Vagina (tissue), 2 donors: ENCODE measurements around the gene CENPU.

Source experiments
- POLR2A ChIP-seq, 2 donors: fragments of 450-650 bp; IDR thresholded peaks; one replicate each; pipeline ENCODE4 v1.6.1; 2017; ENCODE audit warnings: antibody characterized with exemption in 2 of 2, mild to moderate bottlenecking in 2 of 2, moderate library complexity in 2 of 2
- POLR2AphosphoS5 ChIP-seq, 2 donors: sonication (generic); formaldehyde crosslinking; IDR thresholded peaks; one replicate each; pipeline ENCODE4 v1.9.0; 2017; ENCODE audit warnings: antibody characterized with exemption in 2 of 2, mild to moderate bottlenecking in 2 of 2, low read depth in 1 of 2; ENCODE audit not compliant: insufficient read depth in 1 of 2
- TF ChIP-seq, protein P1 (sequence below), 3 experiments: fragments of 450-650 bp in 2 of 3; fragments of 200-600 bp in 1 of 3; sonication (generic) in 1 of 3; IDR thresholded peaks; one replicate each; pipeline ENCODE4 v1.5.1; 2017 to 2019; ENCODE audit warnings: antibody characterized with exemption in 3 of 3, mild to moderate bottlenecking in 2 of 3, moderate library complexity in 2 of 3

DNA sequence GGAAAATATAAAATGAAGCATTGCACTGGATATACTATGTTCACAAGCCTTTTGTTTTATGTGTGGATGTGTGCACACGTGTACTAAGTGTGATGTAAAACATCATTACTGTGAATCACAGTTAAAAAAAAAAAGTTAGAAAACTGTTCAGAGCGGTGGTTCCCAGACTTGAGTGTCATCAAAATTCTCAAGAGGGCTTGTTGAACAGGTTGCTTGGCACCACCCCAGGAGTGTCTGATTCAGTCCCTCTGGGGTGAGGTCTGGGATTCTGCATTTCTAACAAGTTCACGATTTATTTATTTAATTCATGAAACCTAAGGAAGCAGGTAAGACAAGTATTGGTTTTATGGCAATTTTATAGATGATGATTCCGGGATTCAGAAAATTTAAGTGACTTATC, 1.8 kb downstream of the CENPU start:
- TF ChIP-seq, protein P1, sequence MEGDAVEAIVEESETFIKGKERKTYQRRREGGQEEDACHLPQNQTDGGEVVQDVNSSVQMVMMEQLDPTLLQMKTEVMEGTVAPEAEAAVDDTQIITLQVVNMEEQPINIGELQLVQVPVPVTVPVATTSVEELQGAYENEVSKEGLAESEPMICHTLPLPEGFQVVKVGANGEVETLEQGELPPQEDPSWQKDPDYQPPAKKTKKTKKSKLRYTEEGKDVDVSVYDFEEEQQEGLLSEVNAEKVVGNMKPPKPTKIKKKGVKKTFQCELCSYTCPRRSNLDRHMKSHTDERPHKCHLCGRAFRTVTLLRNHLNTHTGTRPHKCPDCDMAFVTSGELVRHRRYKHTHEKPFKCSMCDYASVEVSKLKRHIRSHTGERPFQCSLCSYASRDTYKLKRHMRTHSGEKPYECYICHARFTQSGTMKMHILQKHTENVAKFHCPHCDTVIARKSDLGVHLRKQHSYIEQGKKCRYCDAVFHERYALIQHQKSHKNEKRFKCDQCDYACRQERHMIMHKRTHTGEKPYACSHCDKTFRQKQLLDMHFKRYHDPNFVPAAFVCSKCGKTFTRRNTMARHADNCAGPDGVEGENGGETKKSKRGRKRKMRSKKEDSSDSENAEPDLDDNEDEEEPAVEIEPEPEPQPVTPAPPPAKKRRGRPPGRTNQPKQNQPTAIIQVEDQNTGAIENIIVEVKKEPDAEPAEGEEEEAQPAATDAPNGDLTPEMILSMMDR (IDR thresholded peaks at IDR 0.05) = no peak
- TF ChIP-seq POLR2A (IDR thresholded peaks at IDR 0.05) = no peak
- peak in 1 of 2 donors; percentile 34 for TF ChIP-seq POLR2AphosphoS5 (IDR thresholded peaks at IDR 0.05; ENCODE audit: insufficient read depth in 1 of 2, low read depth in 1 of 2)
